HG02798 (cell line): ENCODE data around the gene FBN1.

Experiments used
- ATAC-seq: cut with Tn5 transposase; IDR thresholded peaks from one replicate; pipeline ENCODE4 v1.9.1; 2021; ENCODE audit warnings: mild to moderate bottlenecking; ENCODE audit not compliant: unreplicated experiment, poor library complexity

The FBN1 gene

GRCh38 chr15:48645558-48646330 lies at the start of gene FBN1:
TSS of gene FBN1 (minus strand) at chr15:48645709. CDS start at chr15:48644769, 940 bp downstream.
- ATAC-seq: peak; percentile 64

- ATAC-seq: no peak
Observed at GRCh38 chr15:48693484-48693883, 48.0 kb upstream of the FBN1 start.

- ATAC-seq: no peak
Observed at GRCh38 chr15:48688493-48688892, 43.0 kb upstream of the FBN1 start.

- ATAC-seq: no peak
Observed at GRCh38 chr15:48683991-48684765, 38.7 kb upstream of the FBN1 start.

- ATAC-seq: no peak
Observed at GRCh38 chr15:48682942-48683651, 37.6 kb upstream of the FBN1 start.

- no peak for ATAC-seq
Observed at GRCh38 chr15:48681353-48681752, 35.8 kb upstream of the FBN1 start.

- no peak for ATAC-seq
Observed at GRCh38 chr15:48680841-48681240, 35.3 kb upstream of the FBN1 start.

- no peak for ATAC-seq
Observed at GRCh38 chr15:48679952-48680351, 34.4 kb upstream of the FBN1 start.

GRCh38 chr15:48678851-48679250 lies 33.3 kb upstream of the FBN1 start:
- ATAC-seq: no peak

- ATAC-seq: no peak
Observed at GRCh38 chr15:48677821-48678220, 32.3 kb upstream of the FBN1 start.

GRCh38 chr15:48675436-48675835 lies 29.9 kb upstream of the FBN1 start:
- no peak for ATAC-seq

- no peak for ATAC-seq
Observed at GRCh38 chr15:48674876-48675275, 29.4 kb upstream of the FBN1 start.

- no peak for ATAC-seq
Observed at GRCh38 chr15:48672206-48672605, 26.7 kb upstream of the FBN1 start.

- no peak for ATAC-seq
Observed at GRCh38 chr15:48671103-48672022, 25.9 kb upstream of the FBN1 start.

GRCh38 chr15:48667701-48668100 lies 22.2 kb upstream of the FBN1 start:
- ATAC-seq: no peak

- no peak for ATAC-seq
Observed at GRCh38 chr15:48664436-48664835, 18.9 kb upstream of the FBN1 start.

- no peak for ATAC-seq
Observed at GRCh38 chr15:48657950-48658591, 12.6 kb upstream of the FBN1 start.

- no peak for ATAC-seq
Observed at GRCh38 chr15:48654801-48655200, 9.3 kb upstream of the FBN1 start.

GRCh38 chr15:48653913-48654670 lies 8.6 kb upstream of the FBN1 start:
- no peak for ATAC-seq
